MCF 10A (cell line): ENCODE results near the gene SSNA1. TPM values are rescaled to one million over a fixed set of nuclear protein-coding genes. Genes with fewer than 3 reads are reported as not detected.

Source experiments
- BruUV-seq: library from RNA; stranded (reverse); fragments of 400-500 nt; replicated peaks from 2 replicates; lab custom pipeline; 2021; lab: Mats Ljungman, UMichigan
- CTCF ChIA-PET: fragments of 300-600 bp; sonication (Branson Sonifier 250); formaldehyde crosslinking; extraction: SDS; loops from one replicate; lab custom pipeline; 2021; ENCODE audit warnings: antibody characterized with exemption, inconsistent platforms; lab: Yijun Ruan, JAX
- POLR2A ChIA-PET: fragments of 300-600, 350-650 bp; sonication (Branson Sonifier 250); formaldehyde crosslinking; extraction: SDS; loops from one replicate; lab custom pipeline; 2020; ENCODE audit warnings: antibody characterized with exemption, inconsistent platforms; lab: Yijun Ruan, JAX
- DNase-seq: peaks from one replicate; pipeline ENCODE4 v3.0.0-alpha.2; 2018; ENCODE audit not compliant: unreplicated experiment
- H3K27ac Mint-ChIP-seq: one replicate; pipeline ENCODE4 v1.8.0; 2022; ENCODE audit warnings: mild to moderate bottlenecking, low read depth, mixed read lengths; ENCODE audit not compliant: unreplicated experiment
- H3K27me3 Mint-ChIP-seq: one replicate; pipeline ENCODE4 v1.8.0; 2022; ENCODE audit warnings: mixed read lengths; ENCODE audit not compliant: insufficient read depth, unreplicated experiment
- H3K36me3 Mint-ChIP-seq: one replicate; pipeline ENCODE4 v1.8.0; 2022; ENCODE audit warnings: mild to moderate bottlenecking, moderate library complexity, mixed read lengths; ENCODE audit not compliant: insufficient read depth, unreplicated experiment
- H3K4me1 Mint-ChIP-seq: one replicate; pipeline ENCODE4 v1.8.0; 2022; ENCODE audit warnings: mixed read lengths; ENCODE audit not compliant: insufficient read depth, unreplicated experiment
- H3K4me3 Mint-ChIP-seq: one replicate; pipeline ENCODE4 v1.8.0; 2022; ENCODE audit warnings: mild to moderate bottlenecking, moderate library complexity, mixed read lengths; ENCODE audit not compliant: unreplicated experiment
- H3K9me3 Mint-ChIP-seq: one replicate; pipeline ENCODE4 v1.8.0; 2022; ENCODE audit warnings: mixed read lengths; ENCODE audit not compliant: unreplicated experiment
- intact Hi-C: fragments of 100-400 bp; cut with micrococcal nuclease; formaldehyde crosslinking; loops from 2 replicates; pipeline ENCODE4 v1.14.1; 2022
- total RNA-seq: library from RNA; stranded (reverse); gene quantifications from 2 replicates; pipeline ENCODE4 v1.2.3, GENCODE V29; 2022
- TF ChIP-seq, protein P1 (sequence below): fragments of 200-600 bp; IDR thresholded peaks from one replicate; pipeline ENCODE4 v1.8.0; 2022; ENCODE audit warnings: antibody characterized with exemption, mild to moderate bottlenecking; ENCODE audit not compliant: unreplicated experiment

The SSNA1 gene
- total RNA-seq, 1 experiment from 2014 or later, result 81.4 TPM

DNA sequence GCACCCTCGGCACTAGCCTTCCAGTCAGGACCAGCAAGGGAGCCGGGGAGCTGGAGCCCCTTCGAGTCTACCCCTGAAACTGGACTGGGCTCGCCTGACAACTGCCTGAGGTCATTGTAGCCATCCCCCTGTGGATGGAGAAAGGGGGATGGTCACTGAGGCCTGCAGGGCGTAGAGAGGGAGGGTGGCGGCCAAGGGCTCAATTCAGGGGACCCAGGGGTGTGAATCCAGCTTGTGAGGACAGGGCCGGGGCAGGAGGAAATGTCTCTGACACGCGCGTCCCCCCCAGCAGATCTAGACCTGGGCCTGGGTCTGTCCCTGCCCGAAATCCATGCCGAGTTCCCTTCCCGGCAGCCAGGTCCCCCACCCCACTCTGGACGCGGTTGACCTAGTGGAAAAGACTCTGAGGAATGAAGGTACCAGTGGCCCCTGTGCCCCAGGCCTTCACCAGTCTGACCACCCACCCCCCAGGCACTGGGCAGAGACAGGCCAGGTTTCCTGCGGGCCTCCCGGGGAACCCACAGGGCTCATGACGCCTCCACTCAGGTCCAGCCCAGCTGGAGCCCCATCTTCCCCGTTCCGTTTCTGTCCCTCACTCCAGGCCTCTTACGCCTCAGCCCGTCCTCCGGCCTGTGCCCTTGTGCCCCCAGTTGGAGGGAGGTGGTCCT, 43.0 kb downstream of the SSNA1 start:
- CTCF ChIA-PET, result no interaction called here
- no peak for DNase-seq
- Mint-ChIP-seq H3K4me1 (peaks cover 11% of the 10 kb centered on the region), H3K9me3 (no peaks in the 10 kb centered on the region), H3K27ac (no peak overlapping the region), H3K36me3 (peaks cover 7% of the 10 kb centered on the region), H3K27me3 (no peaks in the 10 kb centered on the region), H3K4me3 (no peak overlapping the region)
- POLR2A ChIA-PET, result interaction anchor here (0.8 kb wide), 1 partner anchor 9 kb away, joined by 3 read pairs; the partner anchor contains the start of gene TUBB4B
- TF ChIP-seq, protein P1, sequence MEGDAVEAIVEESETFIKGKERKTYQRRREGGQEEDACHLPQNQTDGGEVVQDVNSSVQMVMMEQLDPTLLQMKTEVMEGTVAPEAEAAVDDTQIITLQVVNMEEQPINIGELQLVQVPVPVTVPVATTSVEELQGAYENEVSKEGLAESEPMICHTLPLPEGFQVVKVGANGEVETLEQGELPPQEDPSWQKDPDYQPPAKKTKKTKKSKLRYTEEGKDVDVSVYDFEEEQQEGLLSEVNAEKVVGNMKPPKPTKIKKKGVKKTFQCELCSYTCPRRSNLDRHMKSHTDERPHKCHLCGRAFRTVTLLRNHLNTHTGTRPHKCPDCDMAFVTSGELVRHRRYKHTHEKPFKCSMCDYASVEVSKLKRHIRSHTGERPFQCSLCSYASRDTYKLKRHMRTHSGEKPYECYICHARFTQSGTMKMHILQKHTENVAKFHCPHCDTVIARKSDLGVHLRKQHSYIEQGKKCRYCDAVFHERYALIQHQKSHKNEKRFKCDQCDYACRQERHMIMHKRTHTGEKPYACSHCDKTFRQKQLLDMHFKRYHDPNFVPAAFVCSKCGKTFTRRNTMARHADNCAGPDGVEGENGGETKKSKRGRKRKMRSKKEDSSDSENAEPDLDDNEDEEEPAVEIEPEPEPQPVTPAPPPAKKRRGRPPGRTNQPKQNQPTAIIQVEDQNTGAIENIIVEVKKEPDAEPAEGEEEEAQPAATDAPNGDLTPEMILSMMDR, result no peak
- intact Hi-C loops, result no loop called here
- BruUV-seq, result no TSS peak

DNA sequence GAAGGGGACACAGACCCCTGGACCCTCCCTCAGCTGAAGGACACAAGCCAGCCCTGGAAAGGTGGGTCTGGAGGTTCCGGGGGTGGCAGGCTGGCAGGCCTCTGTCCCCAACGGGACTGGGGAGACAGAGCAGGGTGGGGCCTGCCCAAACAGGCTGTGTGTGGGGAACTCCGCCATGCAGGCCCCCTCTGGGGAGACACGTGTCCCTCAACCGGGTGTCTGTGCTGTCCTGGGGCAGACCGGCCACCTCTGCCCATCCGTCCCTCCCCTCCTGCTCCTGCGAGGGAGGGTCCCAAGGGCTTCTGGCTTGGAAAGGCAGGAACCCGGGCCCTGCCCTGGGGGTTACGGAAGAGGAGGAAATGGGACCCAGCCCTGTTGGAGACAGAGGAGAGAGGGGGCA, 43.6 kb downstream of the SSNA1 start:
- POLR2A ChIA-PET, result no interaction called here
- Mint-ChIP-seq H3K27me3 (no peaks in the 10 kb centered on the region), H3K27ac (no peak overlapping the region), H3K9me3 (no peaks in the 10 kb centered on the region), H3K4me1 (peaks cover 6% of the 10 kb centered on the region), H3K4me3 (no peak overlapping the region), H3K36me3 (peaks cover 7% of the 10 kb centered on the region)
- TF ChIP-seq, protein P1, result no peak
- no TSS peak for BruUV-seq
- intact Hi-C loops, result no loop called here
- CTCF ChIA-PET, result no interaction called here
- DNase-seq, result no peak

DNA sequence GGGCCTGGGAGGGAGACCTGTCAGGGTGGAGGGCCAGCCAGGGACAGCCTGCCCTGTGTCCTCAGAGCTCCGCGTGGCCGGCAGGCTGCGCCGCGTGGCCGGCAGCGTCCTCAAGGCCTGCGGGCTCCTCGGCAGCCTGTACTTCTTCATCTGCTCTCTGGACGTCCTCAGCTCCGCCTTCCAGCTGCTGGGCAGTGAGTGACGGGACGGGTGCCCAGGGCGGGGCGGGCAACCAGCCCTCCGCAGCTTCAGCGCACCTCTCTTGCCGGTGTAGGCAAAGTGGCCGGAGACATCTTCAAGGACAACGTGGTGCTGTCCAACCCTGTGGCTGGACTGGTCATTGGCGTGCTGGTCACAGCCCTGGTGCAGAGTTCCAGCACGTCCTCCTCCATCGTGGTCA, 44.0 kb downstream of the SSNA1 start:
- Mint-ChIP-seq H3K27ac (no peak overlapping the region), H3K9me3 (no peaks in the 10 kb centered on the region), H3K4me3 (no peak overlapping the region), H3K27me3 (no peaks in the 10 kb centered on the region), H3K4me1 (peaks cover 4% of the 10 kb centered on the region), H3K36me3 (peaks cover 7% of the 10 kb centered on the region)
- intact Hi-C loops, result no loop called here
- ChIA-PET CTCF (interaction anchor here (0.5 kb wide), 1 partner anchor 186 kb away, joined by 3 read pairs; no protein-coding TSS in a partner anchor), POLR2A (no interaction called here)
- TF ChIP-seq, protein P1, result no peak
- no peak for DNase-seq
- no TSS peak for BruUV-seq

DNA sequence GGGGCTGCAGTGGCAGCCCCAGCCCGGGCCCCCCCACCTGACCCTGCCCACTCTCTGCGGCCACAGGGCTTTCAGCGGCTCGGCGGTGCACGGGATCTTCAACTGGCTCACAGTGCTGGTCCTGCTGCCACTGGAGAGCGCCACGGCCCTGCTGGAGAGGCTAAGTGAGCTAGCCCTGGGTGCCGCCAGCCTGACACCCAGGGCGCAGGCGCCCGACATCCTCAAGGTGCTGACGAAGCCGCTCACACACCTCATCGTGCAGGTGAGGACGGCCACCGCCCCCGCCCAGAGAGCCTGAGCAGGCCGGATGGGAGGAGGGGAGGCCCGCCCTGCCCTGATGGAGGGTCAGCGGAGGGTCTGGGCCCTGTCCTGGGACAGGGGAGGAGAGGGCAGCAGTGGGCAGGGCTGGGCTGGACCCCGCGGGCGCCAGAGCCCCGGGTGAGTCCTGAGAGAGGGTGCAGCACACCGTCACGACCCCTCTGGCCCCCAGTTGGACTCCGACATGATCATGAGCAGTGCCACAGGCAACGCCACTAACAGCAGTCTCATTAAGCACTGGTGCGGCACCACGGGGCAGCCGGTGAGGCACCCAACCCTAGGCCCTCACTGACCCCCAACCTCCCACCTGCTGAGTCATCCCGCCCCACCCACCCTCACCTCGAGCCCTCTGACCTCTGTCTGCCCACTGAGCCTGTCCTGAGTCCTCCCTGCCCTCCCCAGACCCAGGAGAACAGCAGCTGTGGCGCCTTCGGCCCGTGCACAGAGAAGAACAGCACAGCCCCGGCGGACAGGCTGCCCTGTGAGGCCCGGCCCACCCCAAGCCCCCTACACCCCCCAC, 44.9 kb downstream of the SSNA1 start:
- no TSS peak for BruUV-seq
- TF ChIP-seq, protein P1, result no peak
- Mint-ChIP-seq H3K9me3 (no peaks in the 10 kb centered on the region), H3K36me3 (peaks cover 7% of the 10 kb centered on the region), H3K27ac (no peak overlapping the region), H3K4me3 (no peak overlapping the region), H3K27me3 (no peaks in the 10 kb centered on the region), H3K4me1 (no peaks in the 10 kb centered on the region)
- CTCF ChIA-PET, result no interaction called here
- intact Hi-C loops, result no loop called here
- DNase-seq, result no peak
- POLR2A ChIA-PET, result no interaction called here
